ENCODE results near the gene CCDC188.

GRCh38 chr22:20156611-20157429 lies 6.0 kb upstream of the CCDC188 start:
- TF ChIP-seq CTCF (conservative IDR thresholded peaks at IDR 0.05 in 1 of 2, IDR thresholded peaks at IDR 0.05 in 1 of 2; ENCODE audit: low read depth in 1 of 2, low read length in 2 of 2) (peak; percentile 95 to 98), EZH2 (IDR thresholded peaks at IDR 0.05; ENCODE audit: low read length, missing control alignments) (no peak)

All from fibroblast of lung (primary cell).